Subcutaneous abdominal adipose tissue (tissue), 5 donors: ENCODE data around the gene CRYL1.

Source experiments
- H3K27ac ChIP-seq: one replicate; pipeline ENCODE4 v1.7.0; 2013; ENCODE audit warnings: low read depth, mild to moderate bottlenecking, inconsistent platforms, low read length, moderate library complexity
- H3K27me3 ChIP-seq, 5 donors: one replicate each; pipeline ENCODE4 v1.7.0; 2013; ENCODE audit warnings: low read length in 5 of 5, inconsistent platforms in 1 of 5; ENCODE audit not compliant: control insufficient read depth in 5 of 5, insufficient read depth in 4 of 5
- H3K36me3 ChIP-seq, 5 donors: one replicate each; pipeline ENCODE4 v1.7.0; 2013; ENCODE audit warnings: low read length in 5 of 5; ENCODE audit not compliant: control insufficient read depth in 5 of 5, insufficient read depth in 5 of 5
- H3K4me1 ChIP-seq, 5 donors: one replicate each; pipeline ENCODE4 v1.7.0; 2013; ENCODE audit warnings: low read length in 5 of 5, mild to moderate bottlenecking in 3 of 5, moderate library complexity in 1 of 5; ENCODE audit not compliant: control insufficient read depth in 5 of 5, insufficient read depth in 5 of 5
- H3K4me3 ChIP-seq, 5 donors: one replicate each; pipeline ENCODE4 v1.7.0; 2013; ENCODE audit warnings: low read length in 5 of 5, low read depth in 1 of 5
- H3K9ac ChIP-seq, 5 donors: one replicate each; pipeline ENCODE4 v1.7.0; 2013; ENCODE audit warnings: low read length in 5 of 5, mild to moderate bottlenecking in 4 of 5, moderate library complexity in 3 of 5
- H3K9me3 ChIP-seq, 5 donors: one replicate each; pipeline ENCODE4 v1.7.0; 2013; ENCODE audit warnings: low read length in 5 of 5; ENCODE audit not compliant: control insufficient read depth in 5 of 5
- donor health status: healthy.
- donor health status: healthy.
- donor health status: healthy.
- donor health status: healthy.
- donor health status: healthy.

The CRYL1 gene

DNA sequence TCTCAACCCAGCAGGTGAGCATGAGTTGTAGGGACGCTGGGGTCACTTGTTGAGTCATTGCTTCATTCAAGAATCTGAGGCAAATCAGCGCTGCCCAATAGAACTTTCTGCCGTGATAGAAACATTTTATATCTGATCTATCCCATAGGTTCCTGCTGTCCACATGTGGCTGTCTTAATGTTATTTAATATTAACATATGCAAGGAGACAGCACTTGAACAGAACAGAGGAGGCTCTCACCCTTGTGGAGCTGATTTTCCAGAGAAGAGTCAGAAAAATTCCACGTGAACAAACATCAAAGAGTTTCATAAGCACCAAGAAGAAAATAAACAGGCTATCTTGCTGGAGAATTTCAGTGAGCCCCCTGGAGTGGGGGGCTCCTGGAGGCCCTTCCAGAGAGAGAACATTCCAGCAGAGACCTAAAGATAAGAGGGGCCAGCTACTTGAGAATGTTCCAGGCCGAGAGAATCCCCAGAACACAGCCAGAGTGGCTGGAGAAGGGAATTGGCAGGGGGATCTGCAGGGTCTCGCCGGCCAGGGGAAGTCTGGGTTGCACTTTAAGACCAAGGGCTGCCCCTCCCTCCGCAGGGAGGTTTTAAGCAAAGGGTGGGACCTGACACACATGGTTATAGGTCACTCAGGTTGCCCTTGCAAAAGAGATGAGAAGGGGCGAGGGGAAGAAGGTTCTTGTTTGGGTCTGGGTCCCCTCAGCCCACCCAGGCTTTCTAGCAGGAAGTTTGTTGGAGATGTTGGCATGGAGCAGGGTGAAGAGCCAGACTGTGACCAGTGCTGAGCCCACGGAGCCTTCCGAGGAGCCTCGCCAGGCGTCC lies 135.7 kb downstream of the CRYL1 start:
- Histone ChIP-seq H3K4me1 (peaks cover 0 to 3% (median 0%) of the 10 kb centered on the region in 5 donors), H3K36me3 (no peaks in the 10 kb centered on the region), H3K9ac (no peak overlapping the region), H3K9me3 (peaks cover 0 to 9% (median 0%) of the 10 kb centered on the region in 5 donors), H3K4me3 (no peak overlapping the region), H3K27ac (no peak overlapping the region), H3K27me3 (no peaks in the 10 kb centered on the region)

DNA sequence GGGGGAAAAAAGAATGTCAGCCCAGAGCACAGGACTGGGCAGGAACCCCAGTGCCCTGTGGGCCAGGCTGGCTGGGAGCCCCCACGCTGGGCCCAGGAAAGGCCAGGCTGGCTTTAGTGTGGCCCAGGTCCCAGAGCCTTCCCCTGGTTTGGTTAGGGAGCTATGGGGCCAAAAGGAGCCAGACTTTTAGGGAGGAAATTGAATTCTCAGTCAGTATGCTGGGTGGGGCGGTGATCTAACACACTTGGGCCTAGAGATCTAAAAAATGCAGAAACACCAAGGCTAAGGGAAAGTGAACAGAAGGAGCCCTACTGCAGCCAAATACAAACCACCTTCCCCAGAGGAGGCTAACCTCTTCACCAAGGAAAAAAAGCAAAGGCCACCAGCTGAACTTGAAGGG lies 137.5 kb downstream of the CRYL1 start:
- H3K9me3 ChIP-seq, result peaks cover 0 to 9% (median 0%) of the 10 kb centered on the region in 5 donors
- no peaks in the 10 kb centered on the region for H3K27me3 ChIP-seq
- peaks cover 0 to 3% (median 0%) of the 10 kb centered on the region in 5 donors for H3K4me1 ChIP-seq
- H3K9ac ChIP-seq, result no peak overlapping the region
- no peak overlapping the region for H3K27ac ChIP-seq
- no peak overlapping the region for H3K4me3 ChIP-seq
- no peaks in the 10 kb centered on the region for H3K36me3 ChIP-seq

DNA sequence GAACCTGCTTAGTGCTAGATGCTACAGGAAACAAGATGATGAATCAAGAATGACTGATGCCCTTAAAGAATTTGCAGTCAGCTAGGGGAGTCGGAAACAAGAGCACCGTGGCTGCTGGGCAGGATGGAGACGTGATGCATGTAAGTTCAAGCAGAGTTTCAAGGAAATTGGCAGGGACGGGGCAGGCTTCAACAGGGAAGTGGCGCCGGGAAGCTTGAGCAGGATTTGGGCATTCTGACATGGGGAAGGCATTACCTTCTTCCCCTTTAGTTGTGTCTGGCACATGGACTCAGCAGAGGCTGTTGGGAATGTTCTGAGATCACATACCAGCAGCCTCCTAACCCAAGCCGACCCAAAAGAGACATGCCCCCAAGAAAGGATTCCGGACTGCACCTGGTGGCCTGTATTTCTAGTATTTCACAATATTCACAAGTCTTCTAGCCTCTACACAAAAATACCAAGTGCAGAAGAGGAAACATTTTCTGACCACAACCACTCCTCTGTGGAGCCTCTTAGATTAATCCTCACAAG lies 138.2 kb downstream of the CRYL1 start:
- Histone ChIP-seq H3K9ac (no peak overlapping the region), H3K4me3 (no peak overlapping the region), H3K4me1 (peaks cover 0 to 3% (median 0%) of the 10 kb centered on the region in 5 donors), H3K27ac (no peak overlapping the region), H3K36me3 (no peaks in the 10 kb centered on the region), H3K27me3 (no peaks in the 10 kb centered on the region), H3K9me3 (peaks cover 0 to 8% (median 0%) of the 10 kb centered on the region in 5 donors)

DNA sequence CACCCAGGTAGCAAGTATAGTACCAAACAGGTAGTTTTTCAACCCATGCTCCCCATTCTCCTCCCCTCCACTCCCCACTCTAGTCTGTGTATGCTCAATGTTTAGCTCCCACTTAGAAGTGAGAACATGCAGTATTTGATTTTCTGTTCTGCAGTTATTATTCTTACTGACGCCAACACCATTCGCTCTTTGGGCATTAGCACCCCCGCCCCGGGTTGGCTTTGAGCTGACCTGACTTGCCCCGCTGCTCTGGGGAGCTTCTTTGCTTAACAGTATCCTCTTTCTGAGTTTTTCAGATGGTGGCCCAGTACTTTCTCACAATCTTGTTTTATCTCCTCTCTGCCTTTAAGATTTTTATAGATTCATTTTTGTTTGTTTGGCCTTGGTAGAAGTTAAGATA lies 138.7 kb downstream of the CRYL1 start:
- Histone ChIP-seq H3K27me3 (no peaks in the 10 kb centered on the region), H3K9me3 (peaks cover 0 to 5% (median 0%) of the 10 kb centered on the region in 5 donors), H3K4me3 (no peak overlapping the region), H3K36me3 (no peaks in the 10 kb centered on the region), H3K27ac (no peak overlapping the region), H3K4me1 (peaks cover 0 to 3% (median 0%) of the 10 kb centered on the region in 5 donors), H3K9ac (no peak overlapping the region)

DNA sequence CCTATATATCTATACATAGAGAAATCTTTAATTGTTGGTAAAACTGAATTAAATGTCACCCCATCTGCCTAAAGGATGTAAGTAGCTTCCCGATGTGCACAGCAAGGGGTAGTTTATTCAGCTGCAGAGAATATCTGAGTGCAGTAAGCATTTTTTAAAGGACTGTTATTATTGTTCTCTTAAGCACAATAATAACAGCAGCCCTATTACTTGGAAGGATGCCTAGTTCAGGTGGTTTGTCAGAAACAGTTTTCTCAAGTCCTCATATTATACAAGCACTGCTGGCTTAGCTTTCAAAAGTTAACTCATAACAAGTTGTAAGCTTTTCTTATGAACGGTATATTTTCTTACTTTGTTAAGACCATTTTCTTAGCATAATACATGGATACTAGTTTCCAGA lies 142.6 kb downstream of the CRYL1 start:
- Histone ChIP-seq H3K27me3 (no peaks in the 10 kb centered on the region), H3K36me3 (no peaks in the 10 kb centered on the region), H3K4me3 (no peak overlapping the region), H3K9me3 (no peaks in the 10 kb centered on the region), H3K4me1 (no peaks in the 10 kb centered on the region), H3K27ac (no peak overlapping the region), H3K9ac (no peak overlapping the region)

DNA sequence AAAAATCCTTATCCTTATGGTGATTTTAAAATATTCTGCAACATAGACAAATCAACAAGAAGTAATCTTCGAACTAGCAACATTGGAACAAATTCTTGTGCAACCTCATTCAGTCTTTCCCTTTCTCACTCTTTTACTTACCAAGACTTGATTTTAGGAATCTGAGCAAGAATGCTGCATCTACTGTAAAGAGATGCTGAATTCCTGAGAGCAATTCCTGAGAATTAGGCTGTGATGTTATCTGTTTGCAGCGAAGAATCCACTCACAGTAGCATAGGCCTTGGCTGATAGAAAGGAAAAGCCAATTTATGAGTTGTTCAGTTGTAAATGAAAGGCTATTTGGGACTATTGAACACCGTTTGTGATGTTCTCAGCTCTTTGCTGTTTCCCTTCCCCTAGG lies 144.3 kb downstream of the CRYL1 start:
- Histone ChIP-seq H3K9me3 (no peaks in the 10 kb centered on the region), H3K4me1 (no peaks in the 10 kb centered on the region), H3K27ac (no peak overlapping the region), H3K4me3 (no peak overlapping the region), H3K36me3 (no peaks in the 10 kb centered on the region), H3K27me3 (no peaks in the 10 kb centered on the region), H3K9ac (no peak overlapping the region)

DNA sequence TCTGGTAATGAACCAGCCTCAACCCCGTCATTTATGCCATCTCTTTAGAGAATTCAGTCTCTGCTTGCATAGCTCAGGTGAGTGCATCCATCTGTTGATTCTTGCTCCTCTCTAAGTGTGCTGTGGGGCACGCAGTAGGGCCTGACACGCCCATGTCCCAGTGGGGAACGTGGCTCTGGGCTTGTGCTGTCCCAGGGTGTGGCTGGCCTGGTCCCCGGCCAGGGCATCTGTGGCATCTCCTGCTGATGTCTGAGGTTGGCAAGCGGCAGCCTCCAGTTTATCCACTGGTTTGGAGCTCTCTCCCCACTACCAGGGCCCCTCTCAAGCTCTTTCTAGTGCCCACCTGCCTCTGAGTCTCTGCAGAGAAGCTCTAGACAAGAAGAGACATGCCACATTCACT lies 146.9 kb downstream of the CRYL1 start:
- Histone ChIP-seq H3K9me3 (no peaks in the 10 kb centered on the region), H3K27me3 (no peaks in the 10 kb centered on the region), H3K27ac (no peak overlapping the region), H3K9ac (no peak overlapping the region), H3K4me3 (no peak overlapping the region), H3K36me3 (no peaks in the 10 kb centered on the region), H3K4me1 (no peaks in the 10 kb centered on the region)

DNA sequence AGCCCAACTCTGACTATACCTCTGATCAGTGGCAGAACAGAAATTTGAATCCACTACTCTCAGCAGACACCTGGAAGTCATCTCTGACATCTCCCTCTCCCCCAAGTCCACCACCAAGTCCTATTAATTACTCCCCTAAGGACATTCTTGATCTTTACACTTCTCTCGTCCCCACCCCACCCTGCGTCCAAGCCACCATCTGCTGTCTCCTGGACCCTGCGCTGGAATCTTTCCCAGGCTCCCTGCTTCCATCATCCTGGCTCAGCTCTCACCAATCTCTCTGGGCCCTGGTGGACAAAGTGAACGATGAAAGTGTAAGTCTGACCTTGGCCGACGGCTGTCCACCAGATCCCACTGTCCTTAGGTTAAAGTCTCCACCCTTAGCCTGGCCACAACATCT lies 147.9 kb downstream of the CRYL1 start:
- Histone ChIP-seq H3K9ac (no peak overlapping the region), H3K27ac (no peak overlapping the region), H3K9me3 (no peaks in the 10 kb centered on the region), H3K27me3 (peaks cover 0 to 4% (median 0%) of the 10 kb centered on the region in 5 donors), H3K4me3 (no peak overlapping the region), H3K4me1 (no peaks in the 10 kb centered on the region), H3K36me3 (no peaks in the 10 kb centered on the region)

DNA sequence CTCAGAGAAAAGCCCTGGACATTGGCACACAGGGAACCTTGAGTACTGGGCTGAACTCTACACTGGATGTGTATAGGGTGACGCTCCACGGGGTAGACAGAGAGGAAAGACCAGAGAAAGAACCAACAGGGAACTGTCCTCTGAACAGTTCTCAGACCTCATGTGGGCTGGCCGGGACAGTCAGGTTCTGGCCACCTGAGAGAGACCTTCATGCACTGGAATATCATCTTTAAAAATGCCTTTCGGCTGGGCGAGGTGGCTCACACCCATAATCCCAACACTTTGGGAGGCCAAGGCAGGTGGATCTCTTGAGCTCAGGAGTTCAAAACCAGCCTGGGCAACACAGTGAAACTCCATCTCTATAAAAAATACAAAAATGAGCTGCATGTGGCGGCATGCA lies 149.8 kb downstream of the CRYL1 start:
- Histone ChIP-seq H3K27ac (no peak overlapping the region), H3K27me3 (peaks cover 0 to 4% (median 0%) of the 10 kb centered on the region in 5 donors), H3K9ac (no peak overlapping the region), H3K9me3 (no peaks in the 10 kb centered on the region), H3K36me3 (no peaks in the 10 kb centered on the region), H3K4me3 (no peak overlapping the region), H3K4me1 (no peaks in the 10 kb centered on the region)

DNA sequence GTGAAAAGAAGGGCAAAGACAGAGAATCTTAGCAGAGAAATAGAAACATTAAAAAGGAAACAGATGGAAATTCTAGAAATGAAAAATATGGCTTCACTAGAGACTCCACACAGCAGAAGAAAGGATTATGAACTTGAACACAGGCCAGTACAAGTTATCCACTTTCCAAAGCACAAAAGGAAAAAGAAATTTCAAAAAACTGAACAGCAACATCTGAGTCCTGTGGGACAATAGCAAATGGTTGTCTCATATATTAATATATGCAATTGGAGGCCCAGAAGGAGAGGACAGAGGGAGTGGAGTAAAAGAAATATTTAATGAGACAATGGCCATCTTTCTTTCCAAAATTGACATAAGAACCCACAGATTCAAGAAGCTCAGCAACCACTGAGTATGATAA lies 151.8 kb downstream of the CRYL1 start:
- H3K4me1 ChIP-seq, result no peaks in the 10 kb centered on the region
- H3K27me3 ChIP-seq, result peaks cover 0 to 4% (median 0%) of the 10 kb centered on the region in 5 donors
- H3K36me3 ChIP-seq, result no peaks in the 10 kb centered on the region
- H3K4me3 ChIP-seq, result no peak overlapping the region
- H3K27ac ChIP-seq, result no peak overlapping the region
- H3K9ac ChIP-seq, result no peak overlapping the region
- no peaks in the 10 kb centered on the region for H3K9me3 ChIP-seq
